Measurements from ENCODE around the gene ARHGAP42.

- TF ChIP-seq CHD1 (IDR thresholded peaks at IDR 0.05; ENCODE audit: low read depth, low read length) = no peak
- TF ChIP-seq POLR2A (IDR thresholded peaks at IDR 0.05; ENCODE audit: low read depth, low read length) = no peak
- no peak for TF ChIP-seq SMC3 (IDR thresholded peaks at IDR 0.05; ENCODE audit: low read depth, low read length)
These were observed 327.7 kb downstream of the ARHGAP42 start for GRCh38 chr11:101014600-101015285.

Data from IMR-90 (cell line).